Keratinocyte (primary cell): ENCODE results near the gene ST8SIA2.

ENCODE experiments used
- EZH2 ChIP-seq: IDR thresholded peaks from one replicate; pipeline ENCODE4 v1.6.1; 2012; ENCODE audit warnings: inconsistent platforms, mild to moderate bottlenecking, low read length, moderate library complexity
- TF ChIP-seq, protein P1 (sequence below), 3 experiments: IDR thresholded peaks in 1 of 3; conservative IDR thresholded peaks in 1 of 3; optimal IDR thresholded peaks in 1 of 3; 2 replicates in 2 of 3; 3 replicates in 1 of 3; pipeline versions ENCODE3 to v1.5.1; 2011; ENCODE audit warnings: low read length in 3 of 3, mild to moderate bottlenecking in 3 of 3, moderate library complexity in 2 of 3, control low read depth in 1 of 3, inconsistent platforms in 1 of 3; ENCODE audit not compliant: insufficient read depth in 2 of 3; ENCODE audit errors: extremely low read depth in 1 of 3

DNA sequence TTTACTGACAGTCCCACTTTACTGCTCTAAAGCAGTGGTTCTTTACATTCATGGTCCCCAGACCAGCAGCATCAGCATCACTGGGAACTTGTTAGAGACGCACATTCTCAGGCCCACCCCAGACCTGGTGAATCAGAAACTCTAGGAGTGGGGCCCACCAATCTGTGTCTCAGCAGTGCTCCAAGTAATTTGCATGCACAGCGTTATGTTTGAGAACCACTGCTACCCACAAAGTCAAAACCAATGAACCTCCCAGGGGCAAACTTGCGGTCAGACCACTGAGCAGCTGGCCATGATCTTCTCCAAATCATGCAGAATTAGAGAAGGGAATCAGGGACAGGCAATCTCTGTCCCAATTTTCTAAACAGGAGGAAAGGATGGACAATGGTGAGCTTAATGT is 58.5 kb downstream of the ST8SIA2 start:
- TF ChIP-seq, protein P1, sequence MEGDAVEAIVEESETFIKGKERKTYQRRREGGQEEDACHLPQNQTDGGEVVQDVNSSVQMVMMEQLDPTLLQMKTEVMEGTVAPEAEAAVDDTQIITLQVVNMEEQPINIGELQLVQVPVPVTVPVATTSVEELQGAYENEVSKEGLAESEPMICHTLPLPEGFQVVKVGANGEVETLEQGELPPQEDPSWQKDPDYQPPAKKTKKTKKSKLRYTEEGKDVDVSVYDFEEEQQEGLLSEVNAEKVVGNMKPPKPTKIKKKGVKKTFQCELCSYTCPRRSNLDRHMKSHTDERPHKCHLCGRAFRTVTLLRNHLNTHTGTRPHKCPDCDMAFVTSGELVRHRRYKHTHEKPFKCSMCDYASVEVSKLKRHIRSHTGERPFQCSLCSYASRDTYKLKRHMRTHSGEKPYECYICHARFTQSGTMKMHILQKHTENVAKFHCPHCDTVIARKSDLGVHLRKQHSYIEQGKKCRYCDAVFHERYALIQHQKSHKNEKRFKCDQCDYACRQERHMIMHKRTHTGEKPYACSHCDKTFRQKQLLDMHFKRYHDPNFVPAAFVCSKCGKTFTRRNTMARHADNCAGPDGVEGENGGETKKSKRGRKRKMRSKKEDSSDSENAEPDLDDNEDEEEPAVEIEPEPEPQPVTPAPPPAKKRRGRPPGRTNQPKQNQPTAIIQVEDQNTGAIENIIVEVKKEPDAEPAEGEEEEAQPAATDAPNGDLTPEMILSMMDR (optimal IDR thresholded peaks at IDR 0.05 in 1 of 3, IDR thresholded peaks at IDR 0.05 in 1 of 3, conservative IDR thresholded peaks at IDR 0.05 in 1 of 3; ENCODE audit: extremely low read depth in 1 of 3, insufficient read depth in 2 of 3, low read length in 3 of 3): no peak
- no peak for TF ChIP-seq EZH2
